Tibial nerve (tissue), 4 donors: ENCODE data around the gene WIPF3. TPM values are rescaled to one million over a fixed set of nuclear protein-coding genes. Genes with fewer than 3 reads are reported as not detected.

ENCODE experiments used
- DNase-seq, 2 donors: peaks; one replicate each; pipeline ENCODE4 v3.0.0-alpha.2; 2019; ENCODE audit warnings: low spot score in 2 of 2
- H3K27ac ChIP-seq, 4 donors: fragments of 200-600 bp; sonication (generic) in 3 of 4; one replicate each; pipeline ENCODE4 v1.5.1; 2017 to 2019; ENCODE audit warnings: mild to moderate bottlenecking in 1 of 4
- H3K27me3 ChIP-seq, 2 donors: fragments of 200-600 bp; sonication (generic) in 1 of 2; one replicate each; pipeline versions ENCODE4 v1.5.1 to v1.6.0; 2017 to 2019
- H3K36me3 ChIP-seq, 3 donors: fragments of 200-600 bp; sonication (generic); one replicate each; pipeline ENCODE4 v1.5.1; 2018 to 2019
- H3K4me1 ChIP-seq, 4 donors: fragments of 200-600 bp; sonication (generic) in 3 of 4; one replicate each; pipeline ENCODE4 v1.5.1; 2017 to 2019
- H3K4me3 ChIP-seq, 4 donors: fragments of 200-600 bp; sonication (generic) in 3 of 4; one replicate each; pipeline ENCODE4 v1.5.1; 2017 to 2019; ENCODE audit warnings: mild to moderate bottlenecking in 1 of 4, moderate library complexity in 1 of 4
- H3K9me3 ChIP-seq, 4 donors: fragments of 200-600 bp; sonication (generic) in 3 of 4; one replicate each; pipeline ENCODE4 v1.5.1; 2017 to 2019
- CTCF ChIP-seq, 5 experiments: fragments of 200-600 bp in 3 of 5; fragments of 450-650 bp in 2 of 5; sonication (generic) in 3 of 5; IDR thresholded peaks; one replicate each; pipeline ENCODE4 v1.5.1; 2016 to 2019; ENCODE audit warnings: antibody characterized with exemption in 5 of 5, mild to moderate bottlenecking in 3 of 5, moderate library complexity in 2 of 5
- EP300 ChIP-seq, 2 donors: sonication (generic); formaldehyde crosslinking; IDR thresholded peaks; one replicate each; pipeline ENCODE4 v1.6.1; 2017; ENCODE audit warnings: antibody characterized with exemption in 2 of 2, mild to moderate bottlenecking in 1 of 2
- POLR2A ChIP-seq, 2 donors: fragments of 450-650 bp; IDR thresholded peaks; one replicate each; pipeline ENCODE4 v1.6.1; 2017; ENCODE audit warnings: antibody characterized with exemption in 2 of 2, mild to moderate bottlenecking in 2 of 2, moderate library complexity in 2 of 2
- WGBS, 2 donors: methylation state at CpG; one replicate each; pipeline ENCODE4 v1.1.5; 2018; 5-methylcytosine and 5-hydroxymethylcytosine counted together
- total RNA-seq, 4 donors: library from RNA; depleted of rRNA; stranded (reverse); fragments of >200 nt; gene quantifications; one replicate each; pipeline ENCODE4 v1.1.0, GENCODE V29; 2016

The WIPF3 gene
- total RNA-seq, 4 donors from 2014 or later = 2.4 to 4.2 (median 3.7) TPM

GRCh38 chr7:29843726-29844125 lies 37.4 kb downstream of the WIPF3 start:
- Histone ChIP-seq H3K9me3 (no peaks in the 10 kb centered on the region), H3K36me3 (no peaks in the 10 kb centered on the region), H3K4me1 (no peaks in the 10 kb centered on the region), H3K27ac (no peak overlapping the region), H3K27me3 (no peaks in the 10 kb centered on the region), H3K4me3 (no peak overlapping the region)
- WGBS, 2 donors = 71 to 81% methylated on average over 4 of the region's 4 CpGs
- DNase-seq = no peak
- TF ChIP-seq CTCF (IDR thresholded peaks at IDR 0.05) (no peak), EP300 (IDR thresholded peaks at IDR 0.05) (no peak), POLR2A (IDR thresholded peaks at IDR 0.05) (no peak)

GRCh38 chr7:29844559-29844958 lies 38.3 kb downstream of the WIPF3 start:
- 85 to 86% methylated on average over 9 of the region's 9 CpGs for WGBS, 2 donors
- Histone ChIP-seq H3K9me3 (no peaks in the 10 kb centered on the region), H3K27ac (no peak overlapping the region), H3K36me3 (no peaks in the 10 kb centered on the region), H3K27me3 (no peaks in the 10 kb centered on the region), H3K4me3 (no peak overlapping the region), H3K4me1 (no peaks in the 10 kb centered on the region)
- TF ChIP-seq CTCF (IDR thresholded peaks at IDR 0.05) (no peak), POLR2A (IDR thresholded peaks at IDR 0.05) (no peak), EP300 (IDR thresholded peaks at IDR 0.05) (no peak)
- no peak for DNase-seq

GRCh38 chr7:29847496-29847895 lies 41.2 kb downstream of the WIPF3 start:
- no peaks in the 10 kb centered on the region for H3K27me3 ChIP-seq
- no peaks in the 10 kb centered on the region for H3K4me1 ChIP-seq
- no peaks in the 10 kb centered on the region for H3K36me3 ChIP-seq
- H3K9me3 ChIP-seq = no peaks in the 10 kb centered on the region
- DNase-seq = no peak
- TF ChIP-seq EP300 (IDR thresholded peaks at IDR 0.05) = no peak
- no peak for TF ChIP-seq CTCF (IDR thresholded peaks at IDR 0.05)
- TF ChIP-seq POLR2A (IDR thresholded peaks at IDR 0.05) = no peak
- 87 to 91% methylated on average over 6 of the region's 6 CpGs for WGBS, 2 donors
- no peak overlapping the region for H3K4me3 ChIP-seq
- H3K27ac ChIP-seq = no peak overlapping the region

- DNase-seq = no peak
- no peak overlapping the region for H3K27ac ChIP-seq
- no peaks in the 10 kb centered on the region for H3K9me3 ChIP-seq
- no peak overlapping the region for H3K4me3 ChIP-seq
- WGBS, 2 donors = 76 to 90% methylated on average over 3 of the region's 3 CpGs
- H3K27me3 ChIP-seq = no peaks in the 10 kb centered on the region
- no peaks in the 10 kb centered on the region for H3K4me1 ChIP-seq
- TF ChIP-seq EP300 (IDR thresholded peaks at IDR 0.05) (no peak), CTCF (IDR thresholded peaks at IDR 0.05) (no peak), POLR2A (IDR thresholded peaks at IDR 0.05) (no peak)
- no peaks in the 10 kb centered on the region for H3K36me3 ChIP-seq
Measured at GRCh38 chr7:29847916-29848315, 41.6 kb downstream of the WIPF3 start.

- H3K9me3 ChIP-seq = no peaks in the 10 kb centered on the region
- TF ChIP-seq EP300 (IDR thresholded peaks at IDR 0.05) (no peak), CTCF (IDR thresholded peaks at IDR 0.05) (no peak), POLR2A (IDR thresholded peaks at IDR 0.05) (no peak)
- H3K36me3 ChIP-seq = no peaks in the 10 kb centered on the region
- no peaks in the 10 kb centered on the region for H3K27me3 ChIP-seq
- no peak for DNase-seq
- no peaks in the 10 kb centered on the region for H3K4me1 ChIP-seq
- WGBS, 2 donors = 66 to 68% methylated on average over 3 of the region's 3 CpGs
- H3K4me3 ChIP-seq = no peak overlapping the region
- H3K27ac ChIP-seq = no peak overlapping the region
Measured at GRCh38 chr7:29848941-29849340, 42.6 kb downstream of the WIPF3 start.
